Breast epithelium (tissue), 4 donors: ENCODE data around the gene CCND3. TPM values are rescaled to one million over a fixed set of nuclear protein-coding genes. Genes with fewer than 3 reads are reported as not detected.

Experiments used
- DNase-seq, 2 donors: peaks; one replicate each; pipeline ENCODE4 v3.0.0-alpha.2; 2019; ENCODE audit warnings: low spot score in 2 of 2
- H3K27ac ChIP-seq, 2 donors: fragments of 200-600 bp; sonication (generic) in 1 of 2; one replicate each; pipeline ENCODE4 v1.5.1; 2016 to 2019; ENCODE audit warnings: mild to moderate bottlenecking in 1 of 2
- H3K27me3 ChIP-seq, 2 donors: fragments of 200-600 bp; sonication (generic) in 1 of 2; one replicate each; pipeline versions ENCODE4 v1.5.1 to v1.6.0; 2017 to 2019; ENCODE audit warnings: control low read depth in 1 of 2, mild to moderate bottlenecking in 1 of 2
- H3K36me3 ChIP-seq: fragments of 200-600 bp; one replicate; pipeline ENCODE4 v1.5.1; 2019
- H3K4me1 ChIP-seq, 2 donors: fragments of 200-600 bp; sonication (generic); one replicate each; pipeline ENCODE4 v1.5.1; 2016 to 2019; ENCODE audit warnings: control low read depth in 1 of 2
- H3K4me3 ChIP-seq, 3 donors: fragments of 200-600 bp; sonication (generic); 1 replicate in 2 of 3; 2 replicates in 1 of 3; pipeline ENCODE4 v1.5.1; 2016 to 2019; ENCODE audit warnings: mild to moderate bottlenecking in 3 of 3, moderate library complexity in 2 of 3
- H3K9me3 ChIP-seq, 2 donors: fragments of 200-600 bp; sonication (generic) in 1 of 2; one replicate each; pipeline ENCODE4 v1.5.1; 2016 to 2019; ENCODE audit warnings: control low read depth in 1 of 2
- CTCF ChIP-seq, 3 donors: fragments of 450-650 bp; IDR thresholded peaks; one replicate each; pipeline ENCODE4 v1.5.1; 2016 to 2017; ENCODE audit warnings: antibody characterized with exemption in 3 of 3, mild to moderate bottlenecking in 3 of 3, moderate library complexity in 3 of 3
- POLR2A ChIP-seq: fragments of 450-650 bp; IDR thresholded peaks from one replicate; pipeline ENCODE4 v1.6.1; 2016; ENCODE audit warnings: antibody characterized with exemption, mild to moderate bottlenecking, moderate library complexity
- POLR2AphosphoS5 ChIP-seq, 3 donors: sonication (generic); formaldehyde crosslinking; IDR thresholded peaks; one replicate each; pipeline ENCODE4 v1.6.1; 2017; ENCODE audit warnings: antibody characterized with exemption in 3 of 3
- intact Hi-C: fragments of 100-400 bp; cut with DNase I; formaldehyde crosslinking; loops from one replicate; pipeline ENCODE4 v1.15.1; 2023; ENCODE audit warnings: low total_unique reads
- total RNA-seq, 3 donors: library from RNA; depleted of rRNA; stranded (reverse); fragments of >200 nt; gene quantifications; one replicate each; pipeline ENCODE4 v1.1.0, GENCODE V29; 2016

The CCND3 gene
- total RNA-seq, 3 donors from 2014 or later = 115 to 297 (median 148) TPM

- intact Hi-C loops = loop anchor here (5.0 to 10.0 kb wide), 2 partner anchors 124 to 374 kb away; partner anchors contain the start of gene FOXP4
- H3K27me3 ChIP-seq = no peaks in the 10 kb centered on the region
- DNase-seq = peak; percentile 91 to 93
- peak within 1 kb of the TSS; percentile 95 to 99 for H3K27ac ChIP-seq
- no peaks in the 10 kb centered on the region for H3K9me3 ChIP-seq
- peak within 1 kb of the TSS; percentile 75 to 88 (median 86) for H3K4me3 ChIP-seq
- no peaks in the 10 kb centered on the region for H3K36me3 ChIP-seq
- peak; percentile 50 to 89 (median 78) for TF ChIP-seq POLR2AphosphoS5 (IDR thresholded peaks at IDR 0.05)
- TF ChIP-seq CTCF (IDR thresholded peaks at IDR 0.05) = peak; percentile 95 to 98 (median 97)
- TF ChIP-seq POLR2A = peak; percentile 53
- peaks cover 6 to 11% of the 10 kb centered on the region in 2 donors for H3K4me1 ChIP-seq
Measured at GRCh38 chr6:41920921-41921711, 20.5 kb downstream of the CCND3 start, which contains the start of the genes BYSL and MED20. Gene BYSL, plus strand, starts transcription at chr6:41921499. Its CDS starts 64 bp downstream, at chr6:41921563. Gene MED20, minus strand, starts transcription at chr6:41921139. Its CDS starts 121 bp downstream, at chr6:41921018.

GRCh38 chr6:41917528-41917927, 24.1 kb downstream of the CCND3 start:
- intact Hi-C loops = no loop called here
- Histone ChIP-seq H3K9me3 (no peaks in the 10 kb centered on the region), H3K4me3 (no peak overlapping the region), H3K36me3 (no peaks in the 10 kb centered on the region), H3K27me3 (no peaks in the 10 kb centered on the region), H3K4me1 (peaks cover 6 to 8% of the 10 kb centered on the region in 2 donors), H3K27ac (no peak overlapping the region)
- TF ChIP-seq POLR2A (no peak), CTCF (IDR thresholded peaks at IDR 0.05) (no peak), POLR2AphosphoS5 (IDR thresholded peaks at IDR 0.05) (no peak)
- no peak for DNase-seq

GRCh38 chr6:41914869-41915530, 26.6 kb downstream of the CCND3 start:
- Histone ChIP-seq H3K36me3 (no peaks in the 10 kb centered on the region), H3K27ac (no peak overlapping the region), H3K27me3 (no peaks in the 10 kb centered on the region), H3K4me1 (peaks cover 0 to 2% of the 10 kb centered on the region in 2 donors), H3K4me3 (no peak overlapping the region), H3K9me3 (no peaks in the 10 kb centered on the region)
- TF ChIP-seq POLR2A = no peak
- no peak for TF ChIP-seq CTCF (IDR thresholded peaks at IDR 0.05)
- no peak for TF ChIP-seq POLR2AphosphoS5 (IDR thresholded peaks at IDR 0.05)
- DNase-seq = no peak
- intact Hi-C loops = no loop called here

GRCh38 chr6:41914343-41914742, 27.3 kb downstream of the CCND3 start:
- Histone ChIP-seq H3K4me1 (no peaks in the 10 kb centered on the region), H3K27me3 (no peaks in the 10 kb centered on the region), H3K4me3 (no peak overlapping the region), H3K36me3 (no peaks in the 10 kb centered on the region), H3K9me3 (no peaks in the 10 kb centered on the region), H3K27ac (no peak overlapping the region)
- no peak for DNase-seq
- TF ChIP-seq POLR2A (no peak), CTCF (IDR thresholded peaks at IDR 0.05) (no peak), POLR2AphosphoS5 (IDR thresholded peaks at IDR 0.05) (no peak)
- intact Hi-C loops = no loop called here

- Histone ChIP-seq H3K36me3 (no peaks in the 10 kb centered on the region), H3K9me3 (no peaks in the 10 kb centered on the region), H3K27ac (no peak overlapping the region), H3K4me3 (no peak overlapping the region), H3K27me3 (no peaks in the 10 kb centered on the region), H3K4me1 (no peaks in the 10 kb centered on the region)
- intact Hi-C loops = no loop called here
- TF ChIP-seq POLR2AphosphoS5 (IDR thresholded peaks at IDR 0.05) (no peak), CTCF (IDR thresholded peaks at IDR 0.05) (no peak), POLR2A (no peak)
- no peak for DNase-seq
Measured at GRCh38 chr6:41909727-41910126, 31.9 kb downstream of the CCND3 start.
